HS-5 (cell line): ENCODE measurements around the gene METTL18.

ENCODE experiments used
- DNase-seq: peaks from one replicate; pipeline ENCODE4 v3.0.0-alpha.2; 2012; ENCODE audit warnings: low read depth

METTL18 gene

GRCh38 chr1:169785267-169785666 lies 9.4 kb downstream of the METTL18 start:
- no peak for DNase-seq

DNA sequence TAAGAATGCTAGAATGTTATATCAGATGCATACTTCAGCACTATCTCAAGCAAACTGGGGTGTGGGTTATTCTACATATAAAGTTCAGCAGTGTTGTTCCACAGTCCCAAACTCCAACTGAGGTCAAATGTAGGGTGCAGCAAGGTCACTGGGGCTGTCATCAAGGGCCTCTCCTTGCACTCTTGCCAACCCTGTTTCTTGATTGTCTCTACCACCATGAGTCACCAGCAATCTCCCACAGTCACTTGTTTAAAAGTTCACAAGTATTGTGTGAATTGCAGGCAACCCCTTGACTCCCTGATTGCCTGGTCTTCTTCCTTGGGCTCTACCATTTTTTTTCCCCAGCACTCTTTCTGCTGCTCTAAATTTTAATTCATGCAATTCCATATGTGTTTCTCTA lies 10.6 kb downstream of the METTL18 start:
- no peak for DNase-seq

DNA sequence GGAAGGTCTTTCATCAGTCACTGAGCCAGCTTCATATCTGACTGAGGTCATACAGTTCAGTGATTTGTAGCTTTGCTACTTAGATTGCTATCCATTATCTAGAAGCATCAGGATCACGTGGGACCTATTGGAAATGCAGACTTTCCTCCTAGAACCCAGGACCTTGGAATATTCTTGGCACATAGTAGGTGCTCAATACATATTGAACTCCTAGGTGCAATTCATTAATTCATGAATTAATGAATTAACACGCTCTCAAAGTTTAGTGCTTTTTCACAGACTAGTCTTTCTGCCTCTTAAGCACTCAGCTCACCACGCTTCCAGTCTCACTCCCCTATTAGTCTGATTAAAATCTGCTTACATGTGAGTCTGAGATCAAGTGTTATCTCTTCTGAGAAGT lies 12.1 kb downstream of the METTL18 start:
- DNase-seq = no peak

DNA sequence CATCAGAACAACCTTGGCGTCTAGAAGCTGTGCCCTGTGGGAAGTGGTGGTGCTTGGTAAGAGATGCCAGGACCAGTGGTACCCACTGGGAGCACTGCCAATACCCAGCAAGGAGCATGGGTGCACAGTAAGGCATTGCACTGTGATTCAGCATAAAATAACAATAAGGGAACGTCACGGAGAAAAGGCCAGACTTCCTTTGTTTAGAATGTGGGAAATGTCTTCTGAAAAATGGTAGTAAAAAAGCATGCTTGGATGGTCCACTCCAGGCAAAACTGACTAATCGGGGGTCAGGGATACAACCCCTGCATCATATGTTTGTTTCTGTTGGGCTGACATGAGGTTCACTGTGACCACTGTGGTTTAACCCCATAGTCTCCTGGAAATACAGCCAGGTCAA lies 14.7 kb downstream of the METTL18 start:
- no peak for DNase-seq

GRCh38 chr1:169779150-169779549 lies 15.6 kb downstream of the METTL18 start:
- no peak for DNase-seq

- no peak for DNase-seq
These were observed 18.3 kb downstream of the METTL18 start for GRCh38 chr1:169776440-169776839.

DNA sequence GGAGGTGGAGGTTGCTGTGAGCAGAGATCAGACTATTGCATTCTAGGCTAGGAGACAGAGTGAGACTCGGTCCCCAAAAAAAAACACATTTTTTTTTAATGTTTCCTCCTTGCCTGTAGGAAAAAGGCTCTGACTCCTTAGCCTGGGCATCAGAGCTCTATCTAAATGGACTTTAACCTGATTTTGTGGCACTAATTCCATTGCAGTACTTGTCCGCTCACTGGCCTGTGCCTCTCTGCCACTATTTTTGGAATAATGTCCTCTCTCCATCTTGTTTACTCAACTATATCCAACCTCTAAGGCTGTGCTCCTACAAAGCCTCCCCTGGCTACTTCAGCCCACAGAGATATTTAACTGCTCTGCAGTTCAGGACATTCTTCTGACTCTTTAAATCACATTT lies 26.5 kb downstream of the METTL18 start:
- DNase-seq = no peak

DNA sequence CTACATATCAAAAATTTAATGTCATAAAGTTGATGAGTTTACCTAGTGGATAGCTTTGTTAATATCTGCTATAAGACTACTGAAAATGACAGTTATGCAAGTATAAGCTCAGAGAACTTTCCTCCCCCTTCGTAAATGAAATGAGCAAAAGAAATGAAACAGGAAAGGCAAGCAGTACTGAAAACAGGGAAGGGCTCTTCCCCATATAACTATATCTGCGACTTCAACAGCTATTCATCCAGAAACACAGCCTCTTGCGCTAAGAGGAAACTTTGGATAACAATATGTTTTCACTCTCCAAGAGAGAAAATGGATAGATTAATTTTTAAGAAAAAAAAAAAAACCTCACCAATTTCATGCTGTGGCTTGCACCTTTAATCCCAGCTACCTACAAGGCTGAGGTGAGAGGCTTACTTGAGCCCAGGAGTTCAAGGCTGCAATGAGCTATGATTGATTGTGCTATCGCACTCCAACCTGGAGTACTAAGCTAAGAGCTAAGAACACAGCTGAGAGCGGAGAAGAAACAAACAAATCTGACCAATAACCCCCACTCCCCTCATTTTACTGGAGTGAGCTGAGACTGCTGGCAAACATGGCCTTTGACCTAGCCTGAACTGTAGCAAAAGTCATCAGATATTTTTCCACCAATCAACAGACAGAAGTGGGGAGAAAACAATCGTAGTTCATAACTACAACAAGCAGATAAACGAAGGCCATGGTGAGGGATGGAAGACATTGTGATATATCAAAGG lies 29.0 kb downstream of the METTL18 start:
- no peak for DNase-seq

GRCh38 chr1:169764919-169765318 lies 29.8 kb downstream of the METTL18 start:
- no peak for DNase-seq

- DNase-seq = no peak
These were observed 32.0 kb downstream of the METTL18 start for GRCh38 chr1:169762699-169763098.

GRCh38 chr1:169759038-169759437 lies 35.7 kb downstream of the METTL18 start:
- no peak for DNase-seq

DNA sequence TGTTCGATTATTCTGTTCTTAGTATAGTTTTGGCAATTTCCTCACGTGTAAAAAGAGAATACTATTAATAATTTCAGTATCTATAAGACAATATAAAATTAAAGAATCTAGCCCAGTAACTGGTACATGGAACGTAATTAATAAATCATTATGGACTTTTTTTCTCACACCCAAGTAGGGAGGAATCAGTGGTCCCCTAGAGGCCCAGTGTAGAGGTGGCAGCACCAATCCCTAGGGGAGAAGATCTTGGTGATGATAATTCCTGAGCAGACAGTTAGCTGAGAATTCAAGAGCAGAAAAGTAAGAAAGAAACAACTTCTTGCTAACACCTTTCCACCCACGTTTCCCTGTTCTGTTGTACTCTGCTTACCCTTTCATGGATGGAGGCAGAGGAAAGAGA lies 41.2 kb downstream of the METTL18 start:
- no peak for DNase-seq

DNA sequence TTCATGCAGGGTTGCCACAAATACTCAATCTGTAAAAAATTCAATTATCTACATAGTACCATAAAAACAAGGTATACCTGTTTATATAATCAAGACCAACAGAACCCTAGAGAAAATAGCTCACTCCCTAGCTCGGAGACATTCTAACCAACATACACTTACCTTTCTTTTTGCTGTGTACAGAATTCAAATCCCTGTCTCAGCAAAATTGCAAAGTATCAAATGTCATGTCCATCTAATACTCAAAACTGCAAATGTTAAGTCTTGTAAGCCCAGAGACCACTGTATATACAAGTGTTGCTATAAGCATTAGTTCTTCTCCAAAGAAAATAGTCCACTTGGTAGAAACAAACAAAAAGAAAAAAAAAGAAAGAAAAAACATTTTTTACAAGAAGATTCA lies 44.7 kb downstream of the METTL18 start:
- no peak for DNase-seq

DNA sequence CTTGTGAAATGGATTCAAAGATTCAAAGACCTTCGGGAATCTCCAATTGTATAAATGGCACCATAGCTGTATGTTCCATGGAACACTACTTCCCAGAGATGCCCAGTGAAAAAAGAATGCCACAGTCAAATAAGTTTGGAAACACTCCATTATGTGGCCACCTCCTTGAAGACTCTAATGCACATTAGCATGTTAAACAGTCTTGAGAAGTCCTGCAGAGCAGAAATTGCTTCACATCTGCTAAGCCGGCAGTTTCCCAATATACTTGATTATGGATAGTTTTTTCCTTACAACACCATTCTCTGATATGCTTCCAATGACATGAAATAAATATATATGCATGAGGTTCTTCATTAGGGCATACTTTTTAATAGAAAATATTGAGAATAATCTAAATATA lies 48.2 kb downstream of the METTL18 start:
- DNase-seq = no peak

- no peak for DNase-seq
These were observed 49.5 kb downstream of the METTL18 start for GRCh38 chr1:169745015-169745861.
